GM18508 (cell line): ENCODE measurements around the gene RARRES1.

Source experiments
- ATAC-seq: cut with Tn5 transposase; IDR thresholded peaks from one replicate; pipeline ENCODE4 v1.9.1; 2021; ENCODE audit warnings: moderate number of reproducible peaks; ENCODE audit not compliant: insufficient read depth, unreplicated experiment

RARRES1 gene

GRCh38 chr3:158737976-158738615 lies 5.8 kb upstream of the RARRES1 start:
- no peak for ATAC-seq

GRCh38 chr3:158737410-158737809 lies 5.2 kb upstream of the RARRES1 start:
- ATAC-seq = no peak

- no peak for ATAC-seq
Measured at GRCh38 chr3:158735296-158736033, 3.2 kb upstream of the RARRES1 start.

- no peak for ATAC-seq
Measured at GRCh38 chr3:158733656-158734055, 1.4 kb upstream of the RARRES1 start.

GRCh38 chr3:158732856-158733200 lies 571 bp upstream of the RARRES1 start:
- no peak for ATAC-seq

GRCh38 chr3:158731486-158731885 lies 771 bp downstream of the RARRES1 start:
- ATAC-seq = no peak

GRCh38 chr3:158728851-158729250 lies 3.4 kb downstream of the RARRES1 start:
- ATAC-seq = no peak

- ATAC-seq = no peak
Measured at GRCh38 chr3:158728061-158728377, 4.2 kb downstream of the RARRES1 start.

GRCh38 chr3:158727206-158728060 lies 4.8 kb downstream of the RARRES1 start:
- peak; percentile 59 for ATAC-seq

- ATAC-seq = no peak
Measured at GRCh38 chr3:158725348-158726011, 6.8 kb downstream of the RARRES1 start.

GRCh38 chr3:158723991-158724390 lies 8.3 kb downstream of the RARRES1 start:
- no peak for ATAC-seq

- ATAC-seq = no peak
Measured at GRCh38 chr3:158722108-158722507, 10.1 kb downstream of the RARRES1 start.

GRCh38 chr3:158718490-158719170 lies 13.6 kb downstream of the RARRES1 start:
- ATAC-seq = no peak

- no peak for ATAC-seq
Measured at GRCh38 chr3:158717576-158717975, 14.7 kb downstream of the RARRES1 start.

GRCh38 chr3:158713094-158713499 lies 19.2 kb downstream of the RARRES1 start:
- no peak for ATAC-seq

GRCh38 chr3:158712443-158712842 lies 19.8 kb downstream of the RARRES1 start:
- no peak for ATAC-seq

GRCh38 chr3:158711886-158712285 lies 20.4 kb downstream of the RARRES1 start:
- no peak for ATAC-seq

GRCh38 chr3:158710601-158711000 lies 21.7 kb downstream of the RARRES1 start:
- no peak for ATAC-seq

- no peak for ATAC-seq
Measured at GRCh38 chr3:158709666-158710083, 22.6 kb downstream of the RARRES1 start.

- ATAC-seq = no peak
Measured at GRCh38 chr3:158703566-158703965, 28.7 kb downstream of the RARRES1 start.
